ENCODE results near the gene NXPH3. TPM values are rescaled to one million over a fixed set of nuclear protein-coding genes. Genes with fewer than 3 reads are reported as not detected.

NXPH3 gene
- total RNA-seq, 4 donors from 2014 or later, result 0.53 to 3.8 (median 1.5) TPM

- DNase-seq, result no peak
- peaks cover 0 to 39% (median 7%) of the 10 kb centered on the region in 3 donors for H3K4me1 ChIP-seq
- TF ChIP-seq POLR2A (IDR thresholded peaks at IDR 0.05), result no peak
- TF ChIP-seq, protein P1, sequence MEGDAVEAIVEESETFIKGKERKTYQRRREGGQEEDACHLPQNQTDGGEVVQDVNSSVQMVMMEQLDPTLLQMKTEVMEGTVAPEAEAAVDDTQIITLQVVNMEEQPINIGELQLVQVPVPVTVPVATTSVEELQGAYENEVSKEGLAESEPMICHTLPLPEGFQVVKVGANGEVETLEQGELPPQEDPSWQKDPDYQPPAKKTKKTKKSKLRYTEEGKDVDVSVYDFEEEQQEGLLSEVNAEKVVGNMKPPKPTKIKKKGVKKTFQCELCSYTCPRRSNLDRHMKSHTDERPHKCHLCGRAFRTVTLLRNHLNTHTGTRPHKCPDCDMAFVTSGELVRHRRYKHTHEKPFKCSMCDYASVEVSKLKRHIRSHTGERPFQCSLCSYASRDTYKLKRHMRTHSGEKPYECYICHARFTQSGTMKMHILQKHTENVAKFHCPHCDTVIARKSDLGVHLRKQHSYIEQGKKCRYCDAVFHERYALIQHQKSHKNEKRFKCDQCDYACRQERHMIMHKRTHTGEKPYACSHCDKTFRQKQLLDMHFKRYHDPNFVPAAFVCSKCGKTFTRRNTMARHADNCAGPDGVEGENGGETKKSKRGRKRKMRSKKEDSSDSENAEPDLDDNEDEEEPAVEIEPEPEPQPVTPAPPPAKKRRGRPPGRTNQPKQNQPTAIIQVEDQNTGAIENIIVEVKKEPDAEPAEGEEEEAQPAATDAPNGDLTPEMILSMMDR (IDR thresholded peaks at IDR 0.05), result no peak
- no peaks in the 10 kb centered on the region for H3K27me3 ChIP-seq
- peaks cover 10 to 100% (median 20%) of the 10 kb centered on the region in 3 donors for H3K36me3 ChIP-seq
- 84 to 90% methylated on average over 3 of the region's 3 CpGs for WGBS, 2 donors
- H3K9me3 ChIP-seq, result no peaks in the 10 kb centered on the region
- no peak overlapping the region for H3K4me3 ChIP-seq
- intact Hi-C loops (cut with DNase I), result no loop called here
- peak overlapping the region in 1 of 4 donors; percentile 54 for H3K27ac ChIP-seq
These were observed 23.2 kb downstream of the NXPH3 start for GRCh38 chr17:49598918-49599317.

DNA sequence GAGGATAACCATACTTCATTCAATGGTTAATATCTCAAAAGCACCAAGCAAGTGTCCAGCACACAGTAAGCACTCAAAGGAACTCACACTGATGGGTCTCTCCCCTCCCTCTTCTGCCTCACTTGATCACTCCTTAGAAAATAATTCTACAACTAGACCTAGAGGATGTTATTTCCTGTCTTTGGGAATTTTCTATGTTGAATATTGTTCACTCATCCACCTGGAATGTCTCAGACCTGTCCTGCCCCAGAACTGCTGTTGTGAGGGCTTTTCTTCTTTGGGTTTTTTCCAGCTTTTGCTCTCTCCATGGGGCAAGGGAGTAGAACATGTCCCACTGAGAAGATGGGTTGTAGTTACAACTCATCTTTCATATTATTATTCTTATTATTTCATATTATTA, 25.3 kb downstream of the NXPH3 start:
- no peak overlapping the region for H3K4me3 ChIP-seq
- peaks cover 10 to 100% (median 24%) of the 10 kb centered on the region in 3 donors for H3K36me3 ChIP-seq

DNA sequence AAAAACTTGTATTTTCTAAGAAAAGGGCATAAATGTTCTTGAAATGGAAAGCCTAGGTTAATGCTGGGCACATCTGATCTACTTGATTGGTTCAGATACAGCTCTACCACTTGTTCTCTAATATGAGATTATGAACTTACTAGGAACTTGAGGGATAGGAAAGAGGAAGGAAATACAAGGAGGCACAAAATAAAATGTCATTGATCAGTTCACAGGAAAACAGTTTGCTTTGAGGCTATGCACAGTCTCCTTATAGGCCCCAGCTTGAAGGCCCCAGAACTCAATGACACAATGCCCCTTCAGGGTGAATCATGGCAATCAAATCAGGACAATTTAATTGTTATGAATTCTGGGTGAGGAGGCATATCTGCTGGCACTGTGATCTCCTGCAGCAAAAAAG, 27.1 kb downstream of the NXPH3 start:
- no peak for DNase-seq
- TF ChIP-seq, protein P1 (IDR thresholded peaks at IDR 0.05), result no peak
- no peak for TF ChIP-seq POLR2A (IDR thresholded peaks at IDR 0.05)
- Histone ChIP-seq H3K4me3 (no peak overlapping the region), H3K36me3 (peaks cover 10 to 100% (median 25%) of the 10 kb centered on the region in 3 donors), H3K27me3 (no peaks in the 10 kb centered on the region), H3K27ac (peak overlapping the region in 1 of 4 donors; percentile 47), H3K9me3 (no peaks in the 10 kb centered on the region), H3K4me1 (peaks cover 0 to 30% (median 6%) of the 10 kb centered on the region in 3 donors)
- intact Hi-C loops (cut with DNase I), result no loop called here

More for the DNA sequence above, 25.3 kb downstream of the NXPH3 start:
- no peaks in the 10 kb centered on the region for H3K27me3 ChIP-seq
- H3K9me3 ChIP-seq, result no peaks in the 10 kb centered on the region
- DNase-seq, result no peak
- TF ChIP-seq, protein P1 (IDR thresholded peaks at IDR 0.05), result no peak
- TF ChIP-seq POLR2A (IDR thresholded peaks at IDR 0.05), result no peak
- intact Hi-C loops (cut with DNase I), result no loop called here
- no peak overlapping the region for H3K27ac ChIP-seq
- H3K4me1 ChIP-seq, result peaks cover 0 to 39% (median 7%) of the 10 kb centered on the region in 3 donors

DNA sequence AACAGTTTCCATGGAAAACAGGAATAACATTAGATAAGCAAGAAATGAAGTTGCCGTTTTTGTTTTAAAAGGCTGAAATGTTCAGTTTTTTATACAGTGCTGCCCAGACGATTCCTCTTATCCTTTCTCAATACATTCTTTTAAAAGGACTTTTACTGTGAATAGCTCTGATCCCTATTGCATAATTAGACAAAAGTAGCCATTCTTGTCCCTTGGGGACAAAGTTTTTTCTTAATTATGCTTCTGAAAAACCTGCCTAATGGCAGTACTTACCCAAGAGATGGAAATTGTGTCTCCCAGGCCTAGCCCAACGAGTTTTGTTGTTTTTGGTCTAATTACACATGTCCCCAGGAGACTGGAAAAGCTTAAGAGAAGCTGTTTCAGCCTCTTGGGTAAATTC, 27.6 kb downstream of the NXPH3 start:
- 54 to 58% methylated on average over 3 of the region's 3 CpGs for WGBS, 2 donors
- Histone ChIP-seq H3K27me3 (no peaks in the 10 kb centered on the region), H3K36me3 (peaks cover 10 to 100% (median 25%) of the 10 kb centered on the region in 3 donors), H3K4me3 (no peak overlapping the region), H3K9me3 (no peaks in the 10 kb centered on the region), H3K27ac (peak overlapping the region in 1 of 4 donors; percentile 31), H3K4me1 (peaks cover 0 to 26% (median 3%) of the 10 kb centered on the region in 3 donors)
- intact Hi-C loops (cut with DNase I), result no loop called here
- TF ChIP-seq, protein P1 (IDR thresholded peaks at IDR 0.05), result no peak
- no peak for TF ChIP-seq POLR2A (IDR thresholded peaks at IDR 0.05)
- no peak for DNase-seq

- Histone ChIP-seq H3K36me3 (peaks cover 10 to 100% (median 25%) of the 10 kb centered on the region in 3 donors), H3K27ac (peak overlapping the region in 1 of 4 donors; percentile 31)
- intact Hi-C loops (cut with DNase I), result no loop called here
These were observed 28.0 kb downstream of the NXPH3 start for GRCh38 chr17:49603720-49604119.

More at GRCh38 chr17:49603720-49604119, 28.0 kb downstream of the NXPH3 start:
- Histone ChIP-seq H3K9me3 (no peaks in the 10 kb centered on the region), H3K27me3 (no peaks in the 10 kb centered on the region), H3K4me3 (no peak overlapping the region), H3K4me1 (peaks cover 0 to 21% (median 3%) of the 10 kb centered on the region in 3 donors)
- no peak for DNase-seq
- 69 to 80% methylated on average over 2 of the region's 2 CpGs for WGBS, 2 donors
- TF ChIP-seq, protein P1 (IDR thresholded peaks at IDR 0.05), result peak in 1 of 6 experiments; percentile 21
- no peak for TF ChIP-seq POLR2A (IDR thresholded peaks at IDR 0.05)

All from esophagus squamous epithelium (tissue), 5 donors.